GM21390 (cell line): ENCODE results near the gene OR10R2.

ENCODE experiments used
- ATAC-seq: cut with Tn5 transposase; IDR thresholded peaks from one replicate; pipeline ENCODE4 v1.9.1; 2021; ENCODE audit not compliant: unreplicated experiment

OR10R2 gene

GRCh38 chr1:158521666-158522058 is 49.6 kb downstream of the OR10R2 start:
- no peak for ATAC-seq

- ATAC-seq, result no peak
Measured at GRCh38 chr1:158527190-158527815, 55.3 kb downstream of the OR10R2 start.
